ENCODE data around the gene ERAL1. TPM values are rescaled to one million over a fixed set of nuclear protein-coding genes. Genes with fewer than 3 reads are reported as not detected.
A peak's percentile ranks its signal among the peaks of the same experiment; 100 is the strongest.

ERAL1 gene
- total RNA-seq, 1 donor from 2014 or later: 31.8 TPM

DNA sequence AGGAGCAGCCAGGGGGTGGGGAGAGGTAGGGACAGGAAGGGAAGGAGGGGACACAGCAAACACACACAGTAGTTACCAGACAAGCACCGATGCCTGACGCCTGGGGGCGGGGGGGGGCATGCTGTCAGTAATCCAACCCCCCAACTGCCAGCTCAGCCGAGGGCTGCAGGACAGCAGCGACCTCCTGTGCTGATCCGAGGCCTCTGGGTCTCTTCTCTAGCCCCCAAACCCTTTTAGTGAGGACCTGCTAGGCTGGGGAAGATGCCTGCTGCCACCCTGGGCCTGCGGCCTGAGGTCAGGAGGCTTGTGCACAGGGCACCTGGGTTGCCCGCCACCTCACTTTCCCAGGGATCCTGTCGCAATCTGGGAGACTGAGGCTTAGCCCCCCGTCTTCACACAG lies 31.1 kb downstream of the ERAL1 start:
- no peak overlapping the region for H3K27ac Mint-ChIP-seq (ENCODE audit: unreplicated experiment)
- peaks cover 15% of the 10 kb centered on the region for H3K36me3 Mint-ChIP-seq (ENCODE audit: low read depth)
- no peak for TF ChIP-seq CTCF (IDR thresholded peaks at IDR 0.05)
- H3K4me3 Mint-ChIP-seq (ENCODE audit: unreplicated experiment): no peak overlapping the region
- H3K27me3 Mint-ChIP-seq (ENCODE audit: low read depth): no peaks in the 10 kb centered on the region
- H3K9me3 Mint-ChIP-seq (ENCODE audit: low read depth): no peaks in the 10 kb centered on the region
- DNase-seq (ENCODE audit: low spot score): no peak
- H3K4me1 Mint-ChIP-seq (ENCODE audit: low read depth): peaks cover 12% of the 10 kb centered on the region

- Mint-ChIP-seq H3K4me1 (ENCODE audit: low read depth) (peaks cover 30% of the 10 kb centered on the region), H3K27ac (ENCODE audit: unreplicated experiment) (no peak overlapping the region), H3K36me3 (ENCODE audit: low read depth) (peaks cover 4% of the 10 kb centered on the region), H3K9me3 (ENCODE audit: low read depth) (no peaks in the 10 kb centered on the region), H3K4me3 (ENCODE audit: unreplicated experiment) (no peak overlapping the region), H3K27me3 (ENCODE audit: low read depth) (no peaks in the 10 kb centered on the region)
- DNase-seq (ENCODE audit: low spot score): no peak
- TF ChIP-seq CTCF (IDR thresholded peaks at IDR 0.05): no peak
These were observed 33.2 kb downstream of the ERAL1 start for GRCh38 chr17:28887871-28888471.

- Mint-ChIP-seq H3K36me3 (ENCODE audit: low read depth) (peaks cover 4% of the 10 kb centered on the region), H3K9me3 (ENCODE audit: low read depth) (no peaks in the 10 kb centered on the region), H3K27ac (ENCODE audit: unreplicated experiment) (no peak overlapping the region), H3K27me3 (ENCODE audit: low read depth) (no peaks in the 10 kb centered on the region), H3K4me1 (ENCODE audit: low read depth) (peaks cover 39% of the 10 kb centered on the region), H3K4me3 (ENCODE audit: unreplicated experiment) (no peak overlapping the region)
- no peak for DNase-seq (ENCODE audit: low spot score)
- TF ChIP-seq CTCF (IDR thresholded peaks at IDR 0.05): no peak
These were observed 34.0 kb downstream of the ERAL1 start for GRCh38 chr17:28888832-28889231.

DNA sequence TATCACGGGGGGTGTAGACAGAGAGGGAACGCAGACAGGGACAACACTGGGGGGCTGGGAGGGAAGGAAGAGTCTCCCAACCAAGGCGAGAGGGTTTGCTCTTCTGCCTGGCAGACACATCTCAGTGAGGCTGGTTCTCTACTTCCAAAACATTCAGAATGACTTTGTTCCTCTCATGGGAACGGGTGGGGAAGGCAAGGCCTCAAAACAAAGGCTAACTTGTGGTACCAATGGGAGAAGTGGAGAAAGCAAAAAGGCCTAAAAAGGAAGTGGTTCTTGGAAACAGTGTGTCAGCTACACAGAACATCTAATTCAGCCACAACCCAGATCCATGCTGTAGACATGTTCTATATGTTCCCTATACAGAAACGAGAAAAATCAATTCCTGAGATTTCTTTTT lies 35.2 kb downstream of the ERAL1 start:
- Mint-ChIP-seq H3K4me1 (ENCODE audit: low read depth) (peaks cover 41% of the 10 kb centered on the region), H3K36me3 (ENCODE audit: low read depth) (peaks cover 4% of the 10 kb centered on the region), H3K9me3 (ENCODE audit: low read depth) (no peaks in the 10 kb centered on the region), H3K4me3 (ENCODE audit: unreplicated experiment) (no peak overlapping the region), H3K27ac (ENCODE audit: unreplicated experiment) (peak overlapping the region; percentile 86), H3K27me3 (ENCODE audit: low read depth) (no peaks in the 10 kb centered on the region)
- TF ChIP-seq CTCF (IDR thresholded peaks at IDR 0.05): no peak
- DNase-seq (ENCODE audit: low spot score): no peak

DNA sequence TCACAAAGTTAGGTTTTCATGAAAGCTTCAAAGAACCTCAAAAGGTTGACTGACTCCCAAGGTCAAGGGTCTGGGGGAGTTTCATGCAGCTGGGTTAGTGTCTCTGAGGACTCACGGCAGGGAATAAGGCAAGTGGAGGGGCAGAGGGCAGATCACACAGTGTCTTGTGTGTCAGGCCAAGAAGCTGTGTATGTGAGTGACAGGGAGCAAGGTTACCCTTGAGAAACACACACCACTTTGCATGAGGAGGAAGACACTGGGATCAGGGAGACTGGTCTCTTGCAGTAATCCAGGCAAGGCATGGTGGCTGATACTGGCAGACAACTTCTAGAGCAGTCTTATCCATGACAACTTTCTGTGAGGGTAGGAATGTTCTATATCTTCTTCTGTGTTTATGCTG lies 36.4 kb downstream of the ERAL1 start:
- peaks cover 48% of the 10 kb centered on the region for H3K4me1 Mint-ChIP-seq (ENCODE audit: low read depth)
- no peaks in the 10 kb centered on the region for H3K9me3 Mint-ChIP-seq (ENCODE audit: low read depth)
- TF ChIP-seq CTCF (IDR thresholded peaks at IDR 0.05): no peak
- DNase-seq (ENCODE audit: low spot score): no peak
- peak overlapping the region; percentile 86 for H3K27ac Mint-ChIP-seq (ENCODE audit: unreplicated experiment)
- no peak overlapping the region for H3K4me3 Mint-ChIP-seq (ENCODE audit: unreplicated experiment)
- no peaks in the 10 kb centered on the region for H3K27me3 Mint-ChIP-seq (ENCODE audit: low read depth)
- H3K36me3 Mint-ChIP-seq (ENCODE audit: low read depth): no peaks in the 10 kb centered on the region

All from chondrocyte (in vitro differentiated cells).